DMS53 treated with DMSO at 0.1 percent for 48 hours (cell line): ENCODE measurements around the gene DPPA4.
"Not testable (repeated sequence)": the region's sequence is repeated elsewhere in the genome, so short reads cannot be mapped to it uniquely, and the experiment has no call there.

Experiments
- DNase-seq: peaks from one replicate; lab custom pipeline; 2025; ENCODE audit not compliant: unreplicated experiment; lab: John Stamatoyannopoulos, UW

Gene DPPA4, protein sequence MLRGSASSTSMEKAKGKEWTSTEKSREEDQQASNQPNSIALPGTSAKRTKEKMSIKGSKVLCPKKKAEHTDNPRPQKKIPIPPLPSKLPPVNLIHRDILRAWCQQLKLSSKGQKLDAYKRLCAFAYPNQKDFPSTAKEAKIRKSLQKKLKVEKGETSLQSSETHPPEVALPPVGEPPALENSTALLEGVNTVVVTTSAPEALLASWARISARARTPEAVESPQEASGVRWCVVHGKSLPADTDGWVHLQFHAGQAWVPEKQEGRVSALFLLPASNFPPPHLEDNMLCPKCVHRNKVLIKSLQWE

DNA sequence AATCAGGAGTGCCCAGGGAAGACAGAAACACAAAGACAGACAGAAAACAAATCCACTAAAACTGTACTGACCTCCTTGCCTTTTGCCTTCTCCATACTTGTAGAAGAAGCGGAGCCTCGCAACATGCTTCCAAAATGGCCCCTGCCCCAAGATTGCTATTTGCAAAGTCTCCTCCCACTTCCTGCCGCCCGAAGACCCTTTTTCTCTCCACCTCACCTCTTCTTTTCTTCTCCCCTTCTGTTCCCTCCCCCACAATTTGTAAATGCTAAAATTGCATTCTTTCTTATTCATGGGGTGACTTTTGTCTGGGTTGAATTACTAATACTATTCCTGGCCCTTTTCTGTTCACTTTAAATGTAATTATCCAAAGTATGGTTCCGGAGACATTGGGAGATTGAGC lies at the start of gene DPPA4:
DPPA4 (minus strand) TSS at position 154 of the 400 bp plus-strand sequence; CDS start at position 125, 29 bp downstream.
- DNase-seq = no peak

DNA sequence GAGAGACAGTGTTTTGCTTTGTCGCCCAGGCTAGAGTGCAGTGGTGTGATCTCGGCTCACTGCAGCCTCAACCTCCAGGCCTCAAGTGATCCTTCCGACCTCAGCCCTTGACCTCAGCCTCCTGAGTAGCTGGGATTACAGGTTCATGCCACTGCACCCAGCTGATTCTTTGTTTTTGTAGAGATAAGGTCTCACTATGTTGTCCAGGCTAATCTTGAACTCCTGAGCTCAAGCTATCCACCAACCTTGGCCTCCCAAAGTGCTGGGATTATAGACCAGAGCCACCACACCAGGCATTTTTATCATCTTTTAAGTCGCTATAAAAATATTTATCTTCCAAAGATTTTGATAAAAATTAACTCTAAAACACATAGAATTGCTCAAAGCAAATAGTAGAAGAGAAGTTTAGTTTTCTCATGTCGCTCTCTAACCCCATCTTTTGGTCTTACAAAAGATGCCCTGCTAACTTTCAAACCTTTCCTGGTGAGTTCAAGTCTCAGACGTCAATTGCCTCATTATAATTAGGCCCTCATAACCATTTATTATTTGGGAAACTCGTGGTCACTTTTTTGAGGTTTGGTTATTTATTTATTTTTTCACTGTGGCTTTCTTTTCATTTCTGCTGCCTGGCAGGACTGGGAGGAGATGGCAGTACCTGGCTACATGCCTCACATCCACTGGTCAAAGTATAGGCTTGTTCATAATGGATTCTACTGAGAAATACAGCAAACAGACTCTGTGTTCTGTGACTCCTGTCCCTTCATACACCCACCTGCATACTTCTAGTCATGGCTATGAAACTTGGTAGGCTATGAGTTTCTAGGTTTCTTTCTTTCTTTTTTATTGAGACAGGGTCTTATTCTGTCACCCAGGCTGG lies 48.3 kb upstream of the DPPA4 start:
- DNase-seq = no peak

DNA sequence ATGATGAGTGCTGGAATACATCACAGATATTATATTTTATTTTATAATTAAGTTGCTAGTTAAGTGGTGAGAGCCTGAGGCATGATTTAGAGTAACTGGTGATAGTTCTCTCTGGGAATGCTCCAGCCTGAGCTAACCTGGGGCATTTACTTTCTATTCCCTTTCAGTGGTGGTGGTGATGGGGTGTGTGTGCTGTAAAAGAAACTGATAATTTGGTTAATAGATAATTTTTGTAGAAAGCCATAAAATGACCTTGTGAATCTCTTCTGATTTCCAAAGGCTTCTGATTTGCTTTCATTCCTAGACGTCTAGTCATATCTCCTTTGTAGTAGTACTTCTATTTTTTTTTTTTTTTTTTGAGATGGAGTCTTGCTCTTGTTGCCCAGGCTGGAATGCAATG lies 46.8 kb upstream of the DPPA4 start:
- DNase-seq = no peak

DNA sequence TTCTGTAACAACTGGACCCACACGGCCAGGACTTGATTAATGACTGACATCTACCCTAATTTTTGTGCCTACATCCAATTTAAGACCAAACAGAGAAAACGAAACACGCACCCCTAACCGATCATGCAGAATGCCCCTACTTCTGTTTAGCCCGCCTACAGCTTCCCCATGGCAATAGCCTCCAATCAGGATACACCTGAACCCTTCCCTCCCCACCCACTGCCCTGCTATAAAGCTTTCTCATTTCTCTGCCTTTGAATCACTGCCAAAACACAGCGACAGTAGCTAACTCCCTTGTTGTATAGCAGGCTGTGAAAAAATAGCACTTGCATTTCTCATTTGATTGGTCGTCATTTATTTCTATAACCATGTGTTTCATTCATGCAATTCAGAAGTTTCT lies 45.2 kb upstream of the DPPA4 start:
- DNase-seq = no peak

DNA sequence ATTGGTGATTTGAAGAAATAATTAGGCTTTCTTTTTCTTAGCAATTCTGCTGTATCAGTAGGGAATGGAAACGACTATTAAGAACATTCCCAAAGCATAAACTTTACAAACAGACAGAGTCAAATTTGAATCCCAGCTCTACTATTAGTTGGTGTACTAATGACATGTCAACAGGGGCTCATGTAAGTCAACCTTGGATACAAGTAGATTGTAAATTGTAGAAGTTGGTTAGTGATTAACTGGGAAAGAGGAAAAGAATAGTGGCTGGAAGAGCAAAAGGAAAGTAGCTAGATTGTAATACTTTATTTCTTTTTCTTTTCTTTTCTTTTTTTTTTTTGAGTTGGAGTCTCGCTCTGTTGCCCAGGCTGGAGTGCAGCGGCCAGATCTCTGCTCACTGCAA lies 38.6 kb upstream of the DPPA4 start:
- no peak for DNase-seq

DNA sequence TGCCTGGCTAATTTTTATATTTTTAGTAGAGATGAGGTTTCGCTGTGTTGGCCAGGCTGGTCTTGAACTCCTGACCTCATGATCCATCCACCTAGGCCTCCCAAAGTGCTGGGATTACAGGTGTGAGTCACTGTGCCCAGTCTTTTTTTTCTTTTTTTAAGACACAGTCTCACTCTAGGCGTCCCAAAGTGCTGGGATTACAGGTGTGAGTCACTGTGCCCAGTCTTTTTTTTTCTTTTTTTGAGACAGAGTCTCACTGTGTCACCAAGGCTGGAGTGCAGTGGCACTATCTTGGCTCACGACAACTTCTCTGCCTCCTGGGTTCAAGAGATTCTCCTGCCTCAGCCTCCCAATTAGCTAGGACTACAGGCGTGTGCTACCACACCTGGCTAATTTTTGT lies 37.1 kb upstream of the DPPA4 start:
- DNase-seq = not testable (repeated sequence)

DNA sequence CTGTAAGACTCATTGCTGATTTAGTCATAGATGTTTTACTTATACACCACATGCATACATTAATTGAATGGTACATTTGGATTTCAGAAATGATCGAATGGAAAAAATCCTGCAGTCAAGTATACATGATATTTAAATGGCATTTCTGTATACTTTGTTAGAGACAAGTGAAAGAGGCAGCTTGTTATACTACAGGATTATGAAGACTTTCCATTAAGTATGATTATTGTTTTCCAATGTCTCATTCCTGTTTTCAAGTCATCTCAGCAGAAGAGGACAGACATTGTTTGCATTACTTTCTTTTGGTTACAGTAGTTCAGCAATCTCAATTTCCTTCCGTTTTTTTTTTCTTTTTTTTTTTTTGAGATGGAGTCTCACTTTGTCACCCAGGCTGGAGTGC lies 36.6 kb upstream of the DPPA4 start:
- DNase-seq = no peak

DNA sequence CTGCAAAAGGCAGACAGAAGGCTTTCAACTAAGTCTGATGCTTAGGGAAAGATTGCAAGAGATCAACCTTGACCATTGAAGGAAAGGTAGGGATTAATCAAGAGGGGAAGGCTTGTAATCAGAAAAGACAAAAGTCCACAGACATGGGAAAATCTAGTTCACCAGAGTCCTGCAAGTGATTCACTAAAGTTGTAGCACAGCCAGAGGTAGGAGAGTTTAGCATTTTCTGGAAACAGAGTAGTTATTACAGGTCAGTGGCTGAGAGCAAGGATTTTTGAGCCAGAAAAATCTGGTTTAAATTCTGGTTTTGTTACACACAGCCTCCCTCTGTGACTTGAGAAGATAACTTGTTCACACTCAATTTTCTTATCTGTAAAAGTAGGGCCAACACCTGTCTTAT lies 35.3 kb upstream of the DPPA4 start:
- DNase-seq = no peak

DNA sequence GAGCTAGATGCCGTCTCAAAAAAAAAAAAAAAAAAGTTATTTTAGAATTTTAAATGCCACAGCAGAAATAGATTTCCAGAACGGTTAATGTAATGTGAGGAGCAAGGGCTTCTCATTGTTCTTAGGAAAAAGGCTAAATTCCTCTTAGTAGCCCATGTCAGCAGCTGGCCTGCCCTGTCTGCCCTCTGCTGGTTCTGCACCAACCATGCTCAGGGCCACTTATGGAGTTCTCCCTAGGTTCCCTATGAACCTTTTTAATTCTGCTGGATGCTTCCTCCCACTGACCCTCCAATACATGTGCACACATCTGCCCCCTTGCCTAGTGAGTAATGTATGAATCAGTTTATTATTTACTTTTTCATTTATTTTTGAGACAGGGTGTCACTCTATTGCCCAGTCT lies 32.2 kb upstream of the DPPA4 start:
- no peak for DNase-seq

DNA sequence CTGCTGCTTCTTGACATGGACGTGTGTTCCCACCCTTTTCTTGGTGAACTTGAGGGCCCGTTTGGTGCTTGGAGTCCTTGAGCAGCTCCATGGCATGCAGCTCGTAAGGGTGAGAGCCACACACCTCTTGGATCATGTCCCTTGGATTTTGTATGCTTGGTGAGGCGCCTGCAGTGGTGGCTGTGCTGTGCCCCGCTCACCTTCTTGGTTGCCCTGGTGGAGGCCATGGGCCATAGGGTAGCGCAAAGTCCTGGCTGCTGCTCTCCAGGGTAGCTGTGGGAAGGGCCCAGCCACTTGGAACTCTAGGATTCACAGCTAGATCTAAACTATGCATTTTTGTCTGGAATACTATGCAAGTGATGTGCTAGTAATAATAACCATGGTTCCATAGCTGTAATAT lies 26.7 kb upstream of the DPPA4 start:
- DNase-seq = no peak

DNA sequence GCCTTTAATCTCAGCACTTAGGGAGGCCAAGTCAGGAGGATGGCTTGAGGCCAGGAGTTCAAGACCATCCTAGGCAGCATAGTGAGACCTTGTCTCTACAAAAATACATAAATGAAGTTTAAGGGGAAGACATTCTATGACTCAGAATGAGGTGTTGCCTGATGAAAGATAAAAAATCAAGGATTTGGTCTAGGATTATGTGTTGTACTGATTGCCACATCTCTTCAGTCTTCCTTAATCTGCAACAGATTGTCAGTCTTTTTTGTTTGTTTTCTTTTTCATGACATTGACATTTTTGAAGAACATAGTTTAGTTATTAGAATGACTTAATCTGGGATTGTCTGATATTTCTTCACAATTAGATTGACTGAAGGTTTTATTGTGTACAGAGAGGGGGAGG lies 26.3 kb upstream of the DPPA4 start:
- DNase-seq = no peak

DNA sequence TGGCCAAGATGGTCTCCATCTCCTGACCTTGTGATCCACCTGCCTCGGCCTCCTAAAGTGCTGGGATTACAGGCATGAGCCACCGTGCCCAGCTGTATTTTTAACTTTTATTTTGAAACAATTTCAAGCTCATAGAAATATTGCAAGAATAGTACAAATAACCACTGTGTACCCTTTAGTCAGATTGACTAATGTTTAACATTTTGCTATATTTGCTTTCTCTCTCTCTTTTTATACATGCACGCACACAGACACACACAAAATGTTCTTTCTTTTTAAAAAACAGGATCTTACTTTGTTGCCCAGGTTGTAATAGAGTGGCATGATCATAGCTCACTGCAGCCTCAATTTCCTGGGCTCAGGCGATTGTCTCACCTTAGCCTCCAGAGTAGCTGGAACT lies 25.5 kb upstream of the DPPA4 start:
- no peak for DNase-seq

DNA sequence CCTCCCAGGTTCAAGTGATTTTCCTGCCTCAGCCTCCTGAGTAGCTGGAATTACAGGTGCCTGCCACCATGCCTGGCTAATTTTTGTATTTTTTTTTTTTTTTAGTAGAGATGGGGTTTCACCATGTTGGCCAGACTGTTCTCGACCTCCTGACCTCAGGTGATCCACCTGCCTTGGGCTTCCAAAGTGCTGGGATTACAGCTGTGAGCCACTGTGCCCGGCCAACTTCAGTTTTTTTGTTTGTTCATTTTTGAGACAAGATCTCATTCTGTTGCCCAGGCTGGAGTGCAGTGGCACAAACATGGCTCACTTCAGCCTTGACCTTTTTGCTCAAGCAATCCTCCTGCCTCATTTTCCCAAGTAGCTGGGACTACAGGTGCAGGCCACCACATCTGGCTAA lies 21.5 kb upstream of the DPPA4 start:
- not testable (repeated sequence) for DNase-seq

DNA sequence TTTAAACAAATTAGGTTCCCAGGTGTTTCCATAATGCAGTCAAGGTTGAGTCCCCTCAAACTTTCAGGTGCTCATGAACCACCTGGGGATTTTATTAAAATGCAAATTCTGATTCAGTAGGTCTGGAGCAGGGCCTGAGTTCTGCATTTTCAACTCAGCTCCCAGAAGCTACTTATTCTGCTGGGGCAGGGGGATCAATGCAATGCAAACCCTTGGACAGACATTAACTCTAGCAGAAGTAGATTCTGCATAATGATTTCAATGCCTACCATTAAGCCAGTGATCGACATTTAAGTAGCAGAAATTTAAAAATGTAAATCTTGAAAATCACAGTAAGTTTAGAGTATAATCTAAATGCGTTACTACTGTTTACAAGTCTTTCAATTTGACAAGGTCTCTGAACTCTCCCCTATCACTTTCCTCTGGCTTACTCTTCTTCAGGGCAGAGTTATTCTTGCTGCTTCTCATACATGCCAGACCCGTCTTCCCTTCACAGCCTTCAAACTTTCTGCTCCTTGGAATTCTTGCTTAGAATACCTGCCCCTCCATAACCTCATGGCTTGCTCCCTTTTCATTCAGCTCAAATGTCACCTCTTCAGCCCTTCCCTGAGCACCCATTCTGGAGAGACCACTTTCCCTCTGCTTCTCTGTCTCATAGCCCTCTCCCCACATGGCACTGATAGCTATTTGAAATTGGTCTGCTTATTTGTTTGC lies 19.3 kb upstream of the DPPA4 start:
- DNase-seq = no peak

DNA sequence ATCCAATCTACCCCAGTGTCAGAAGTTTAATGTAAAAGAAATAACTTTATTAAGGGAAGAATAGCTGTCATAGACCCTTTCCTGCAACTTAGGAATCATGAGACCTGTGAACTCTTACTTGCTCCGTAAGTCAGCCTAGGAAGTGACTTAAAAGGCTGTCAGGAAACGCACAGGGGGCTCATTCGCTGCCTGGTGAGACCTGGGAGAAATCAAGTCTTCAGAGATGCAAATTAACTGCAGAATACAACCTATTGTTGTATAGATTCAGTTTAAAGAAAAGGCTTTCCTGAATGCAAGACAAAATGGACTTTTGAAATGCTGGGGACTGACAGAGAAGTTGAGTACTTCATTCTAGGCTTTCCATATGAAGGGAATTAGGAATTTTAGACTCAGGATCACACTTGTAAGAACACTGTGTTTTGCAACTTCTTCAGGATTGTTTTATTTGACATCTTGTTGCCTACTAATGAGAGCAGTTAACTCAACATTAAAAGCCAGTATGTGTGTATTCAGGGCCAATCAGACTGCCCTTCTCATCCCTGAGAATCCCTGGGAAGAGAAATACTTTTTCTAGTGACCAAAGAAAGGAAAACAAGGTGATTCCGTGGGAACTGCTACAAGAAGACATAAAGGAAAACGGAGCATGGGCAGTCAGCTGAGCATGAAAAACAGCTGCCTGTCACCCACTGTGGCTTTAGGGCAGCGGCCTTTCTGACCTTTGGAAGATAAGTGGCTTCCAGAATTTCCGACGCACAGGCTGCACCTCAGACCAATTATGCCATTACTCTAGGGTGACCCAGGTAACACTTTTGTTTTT lies 18.5 kb upstream of the DPPA4 start:
- no peak for DNase-seq

DNA sequence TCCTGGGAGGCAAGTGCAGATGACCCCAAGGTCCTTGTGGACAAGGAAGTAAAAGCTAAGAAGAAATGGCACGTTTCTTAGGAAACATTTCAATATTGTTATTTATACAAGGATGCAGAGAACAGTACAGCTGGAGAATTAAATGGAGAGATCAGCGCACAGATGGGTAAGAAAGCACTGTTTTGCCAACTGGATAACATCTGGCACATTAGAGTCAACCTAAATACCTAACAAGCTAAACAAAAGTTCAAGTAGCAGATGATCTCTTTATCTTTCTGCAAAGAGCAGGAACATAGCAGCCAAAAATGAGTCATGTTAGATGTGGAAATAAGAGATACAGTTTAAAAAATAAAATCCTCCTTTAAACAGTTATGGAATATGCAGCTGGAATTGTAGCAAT lies 15.7 kb upstream of the DPPA4 start:
- no peak for DNase-seq

DNA sequence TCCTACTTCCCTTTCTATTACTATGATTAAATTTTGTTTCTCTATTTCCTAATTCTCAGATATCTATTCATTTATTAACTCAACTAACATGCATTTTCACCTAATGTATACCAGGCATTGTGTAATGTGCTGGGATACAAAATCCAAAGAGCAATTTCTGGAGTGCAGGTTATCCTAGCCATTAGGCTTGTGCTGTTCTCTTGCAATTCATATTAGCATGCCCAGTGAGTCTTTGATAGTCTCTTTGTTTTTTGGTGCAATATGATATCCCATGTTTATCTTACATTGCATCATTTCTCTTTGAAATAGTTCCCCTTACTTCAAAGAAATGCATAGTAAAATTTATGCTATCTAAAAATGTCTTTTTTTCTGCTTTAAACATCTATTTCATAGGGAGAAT lies 13.9 kb upstream of the DPPA4 start:
- DNase-seq = no peak

DNA sequence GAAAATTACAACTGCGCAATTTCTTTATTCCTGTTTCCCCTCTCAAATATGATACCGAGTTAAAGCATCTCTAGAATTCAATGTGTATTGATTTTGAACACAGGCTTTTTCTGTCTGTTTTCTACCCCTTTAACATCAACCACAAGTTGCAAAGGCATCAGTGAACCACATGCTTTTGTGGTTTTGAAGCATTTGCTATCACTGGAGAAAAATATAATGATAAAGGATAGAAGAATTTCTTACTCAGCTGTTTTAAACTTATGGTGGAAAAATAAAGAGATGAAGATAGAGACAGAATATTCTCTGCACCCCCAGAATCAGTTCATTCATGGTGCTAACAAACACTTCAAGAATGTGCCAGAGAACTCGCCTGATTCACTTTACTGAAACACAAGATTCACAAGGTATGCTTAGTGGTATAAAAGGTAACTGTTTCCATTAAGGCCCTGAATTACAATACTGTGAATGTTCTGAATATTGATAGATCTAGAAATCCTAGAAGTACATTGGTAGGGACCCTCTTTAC lies 9.5 kb upstream of the DPPA4 start:
- DNase-seq = no peak

DNA sequence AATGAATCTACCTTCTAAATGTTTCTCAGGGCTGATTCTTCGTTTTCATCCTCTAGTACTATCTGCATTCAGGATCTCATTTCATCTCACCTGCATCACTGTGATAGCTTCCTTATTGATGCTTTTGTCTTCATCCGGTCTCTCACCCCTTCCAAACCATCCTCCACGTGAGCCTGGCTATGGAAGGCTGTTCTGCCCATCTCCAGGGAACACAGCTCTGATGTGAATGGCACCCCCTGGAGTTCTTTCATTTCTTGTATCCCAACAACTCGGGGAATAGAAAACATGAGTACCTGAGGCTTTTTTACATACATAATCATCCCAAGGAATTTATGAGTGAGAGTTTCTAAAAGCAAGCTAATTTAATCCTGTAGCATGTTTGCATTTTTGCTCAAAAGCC lies 8.8 kb upstream of the DPPA4 start:
- no peak for DNase-seq

DNA sequence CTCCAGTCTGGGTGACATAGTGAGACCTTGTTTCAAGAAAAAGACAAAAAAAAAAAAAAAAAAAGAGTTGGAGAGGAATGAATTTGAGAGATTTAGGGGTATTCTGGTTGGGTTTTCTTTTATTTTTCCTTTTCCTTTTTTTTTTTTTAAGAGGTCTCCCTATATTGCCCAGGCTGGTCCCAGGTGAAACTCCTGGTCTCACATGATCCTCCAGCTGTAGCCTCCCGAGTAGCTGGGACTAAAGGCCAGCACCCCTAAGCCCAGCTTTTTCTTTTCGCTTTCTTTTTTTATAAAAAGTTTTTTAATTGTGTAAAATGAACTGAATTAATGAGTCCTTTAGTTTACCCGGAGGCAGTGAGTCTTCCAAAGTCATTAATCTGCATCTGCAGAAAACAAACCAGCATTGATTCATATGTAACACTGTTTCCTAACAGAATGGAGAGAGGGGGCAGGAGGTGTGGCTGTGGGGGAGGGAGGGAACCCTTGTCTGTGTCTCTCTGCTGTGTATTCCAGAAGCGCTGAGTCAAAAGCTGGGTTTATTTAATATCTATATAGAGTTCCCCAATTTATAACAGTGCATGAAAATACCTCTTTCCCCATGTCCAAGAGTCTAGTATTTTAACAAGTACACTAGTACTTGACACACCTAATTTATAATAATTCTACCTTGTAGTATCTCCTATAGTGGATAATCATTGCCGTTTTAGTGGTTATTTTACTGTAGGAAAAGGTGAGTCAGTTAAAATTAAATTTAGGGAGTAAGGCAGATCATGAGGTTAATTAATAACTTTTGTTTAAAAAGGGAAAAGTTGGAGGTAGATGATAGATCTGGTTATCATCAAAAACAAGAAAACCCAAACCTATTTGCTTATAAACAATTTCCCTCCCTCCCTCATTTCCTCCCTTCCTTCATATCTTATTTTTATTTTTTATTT lies 2.6 kb upstream of the DPPA4 start:
- DNase-seq = no peak
